HUES48 (cell line): Measurements from ENCODE around the gene RBMS3.

Experiments
- H3K27ac ChIP-seq: one replicate; pipeline ENCODE4 v1.7.0; 2013; ENCODE audit warnings: low read depth, low read length, inconsistent platforms
- H3K27me3 ChIP-seq: 2 replicates; pipeline ENCODE4 v1.6.1; 2013; ENCODE audit warnings: mild to moderate bottlenecking, low read length; ENCODE audit not compliant: control insufficient read depth, insufficient read depth
- H3K36me3 ChIP-seq: 2 replicates; pipeline ENCODE4 v1.6.1; 2013; ENCODE audit warnings: low read length; ENCODE audit not compliant: control insufficient read depth, insufficient read depth
- H3K4me1 ChIP-seq: 2 replicates; pipeline ENCODE4 v1.6.1; 2013; ENCODE audit warnings: mild to moderate bottlenecking, low read length; ENCODE audit not compliant: control insufficient read depth, insufficient read depth
- H3K4me3 ChIP-seq: 2 replicates; pipeline ENCODE4 v1.5.1; 2013; ENCODE audit warnings: mild to moderate bottlenecking, low read depth, low read length
- H3K9ac ChIP-seq: 2 replicates; pipeline ENCODE4 v1.6.1; 2013; ENCODE audit warnings: mild to moderate bottlenecking, low read depth, low read length, moderate library complexity
- H3K9me3 ChIP-seq: 2 replicates; pipeline ENCODE4 v1.6.1; 2013; ENCODE audit warnings: low read length; ENCODE audit not compliant: control insufficient read depth, insufficient read depth

The RBMS3 gene

DNA sequence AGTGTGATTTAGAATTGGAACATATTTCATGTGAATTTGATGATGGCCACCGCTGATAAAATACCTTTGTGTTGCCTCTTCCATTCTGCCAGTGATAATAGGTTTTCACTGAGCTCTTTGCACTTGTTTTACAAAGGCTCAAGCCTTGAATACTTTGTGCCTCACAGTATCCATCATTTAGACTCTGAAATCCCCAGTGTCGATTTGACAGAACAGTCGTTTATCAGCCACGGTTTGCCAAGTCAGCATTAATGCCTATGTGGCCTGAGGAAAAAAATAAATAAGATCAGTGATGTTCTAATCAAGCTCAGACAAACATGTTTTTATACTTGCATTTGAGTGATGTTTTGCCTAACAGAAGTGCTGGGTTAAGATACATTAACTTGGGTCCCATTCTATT lies 399.1 kb downstream of the RBMS3 start:
- Histone ChIP-seq H3K36me3 (no peaks in the 10 kb centered on the region), H3K9ac (no peak overlapping the region), H3K9me3 (no peaks in the 10 kb centered on the region), H3K4me3 (no peak overlapping the region), H3K27ac (no peak overlapping the region), H3K4me1 (no peaks in the 10 kb centered on the region), H3K27me3 (no peaks in the 10 kb centered on the region)

DNA sequence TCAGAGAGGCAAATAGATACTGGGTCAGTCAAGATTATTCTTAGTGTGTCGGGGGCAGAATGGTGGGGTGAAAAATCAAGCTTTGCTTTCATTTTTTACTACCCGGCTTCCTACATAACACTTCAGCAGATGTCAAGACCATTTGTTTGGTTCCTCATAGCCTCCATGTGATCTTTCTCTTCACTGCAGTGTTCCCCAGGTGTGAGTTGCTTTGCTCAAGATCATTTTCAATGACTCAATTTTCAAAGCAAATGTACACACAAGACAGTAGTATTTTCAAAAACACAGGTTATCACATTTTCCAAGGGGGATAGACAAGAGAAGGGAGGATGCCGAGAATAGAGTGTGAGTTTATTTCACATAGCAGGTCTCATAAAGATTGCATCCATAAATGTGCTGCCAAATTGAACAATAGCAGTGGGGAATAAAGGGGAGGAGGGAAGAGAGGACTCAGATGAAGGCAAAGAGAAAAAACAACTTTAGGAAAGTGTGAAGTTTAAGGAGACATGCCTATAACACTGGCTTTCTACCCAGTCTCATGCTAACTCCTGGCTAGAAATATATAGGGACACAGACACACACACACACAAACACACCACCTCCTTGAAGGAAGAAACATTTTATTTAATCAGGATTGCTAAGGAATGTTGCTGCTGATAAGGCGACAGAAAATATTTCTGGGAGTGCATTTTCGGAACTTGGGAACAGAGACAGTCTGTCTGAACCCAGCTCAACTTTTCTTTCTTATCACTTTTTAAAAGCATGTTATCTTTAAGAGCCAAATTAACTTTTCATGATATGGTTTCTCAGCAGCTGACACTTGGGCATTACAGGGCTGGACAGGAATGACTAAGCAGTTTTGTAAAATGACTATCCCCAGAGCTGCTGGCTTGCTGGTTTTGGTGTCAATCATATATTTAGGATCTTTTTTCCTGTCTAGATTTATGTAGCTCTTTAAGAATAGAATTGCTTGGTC lies 402.4 kb downstream of the RBMS3 start:
- Histone ChIP-seq H3K4me3 (no peak overlapping the region), H3K36me3 (no peaks in the 10 kb centered on the region), H3K9ac (no peak overlapping the region), H3K27ac (peak overlapping the region; percentile 48), H3K27me3 (no peaks in the 10 kb centered on the region), H3K4me1 (no peaks in the 10 kb centered on the region), H3K9me3 (no peaks in the 10 kb centered on the region)

DNA sequence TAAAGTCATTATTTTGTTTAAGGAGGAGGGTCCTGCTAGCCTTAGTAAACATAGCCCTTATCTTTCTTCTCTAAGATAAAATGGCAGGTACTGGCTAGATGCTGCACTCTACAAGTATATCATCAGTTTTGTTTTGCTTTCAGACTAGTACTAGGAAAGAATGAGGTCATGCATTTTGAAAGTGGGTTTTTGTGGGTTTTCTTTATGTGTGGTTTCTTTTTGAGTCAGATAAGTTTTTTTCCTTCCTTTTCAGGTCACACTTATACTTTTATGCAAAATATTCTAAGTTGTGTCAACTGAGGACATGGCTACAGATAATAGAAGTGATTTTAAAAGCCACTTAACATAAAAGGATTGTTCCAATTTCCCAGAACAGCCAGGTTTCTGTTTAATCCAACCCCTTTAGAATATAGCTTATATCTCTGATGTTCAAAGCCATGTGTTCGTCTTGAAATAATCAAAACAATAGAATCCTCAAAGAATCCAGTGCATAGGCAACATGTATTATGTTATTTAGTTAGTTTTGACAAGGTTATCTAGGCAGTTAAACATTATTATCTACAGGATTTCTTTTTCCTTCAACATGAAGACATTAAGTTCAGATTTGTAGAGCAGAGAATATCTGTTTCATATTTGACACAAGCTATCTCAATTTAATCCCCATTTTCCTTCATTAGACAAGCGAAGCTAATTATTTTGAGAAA lies 406.2 kb downstream of the RBMS3 start:
- no peaks in the 10 kb centered on the region for H3K4me1 ChIP-seq
- no peaks in the 10 kb centered on the region for H3K27me3 ChIP-seq
- H3K9me3 ChIP-seq, result no peaks in the 10 kb centered on the region
- no peak overlapping the region for H3K9ac ChIP-seq
- no peaks in the 10 kb centered on the region for H3K36me3 ChIP-seq
- no peak overlapping the region for H3K4me3 ChIP-seq
- peak overlapping the region; percentile 39 for H3K27ac ChIP-seq

DNA sequence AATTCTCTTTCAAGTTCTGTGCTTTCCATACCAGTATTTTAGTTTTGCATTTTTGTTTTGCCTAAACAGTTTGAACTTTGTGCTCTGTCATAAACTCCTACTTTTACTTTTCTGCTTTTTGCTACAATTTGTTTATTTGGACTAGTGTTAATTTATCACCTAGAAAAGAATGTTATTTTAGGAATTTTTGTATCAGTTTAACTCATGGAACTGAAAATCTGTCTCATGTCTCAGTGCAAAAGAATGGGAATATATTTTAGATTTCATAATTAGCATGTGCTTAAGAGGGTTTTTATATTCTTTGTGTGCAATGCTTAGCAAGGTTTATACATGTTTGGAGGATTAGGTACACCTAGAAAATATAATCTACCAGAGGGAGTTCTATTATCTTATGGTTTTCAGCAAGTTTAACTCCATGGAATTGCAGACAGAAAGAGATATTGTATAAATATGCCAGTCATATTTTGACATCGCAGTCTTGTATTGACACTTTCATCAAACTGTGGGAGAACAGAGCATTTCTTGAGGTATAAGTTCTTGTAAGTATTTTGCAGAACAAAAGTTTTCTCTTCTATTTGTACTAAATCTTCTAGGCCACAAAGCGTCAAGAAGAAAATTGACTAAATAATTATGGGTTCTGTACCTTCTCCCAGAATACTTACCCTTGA lies 409.9 kb downstream of the RBMS3 start:
- Histone ChIP-seq H3K36me3 (no peaks in the 10 kb centered on the region), H3K27me3 (no peaks in the 10 kb centered on the region), H3K9me3 (no peaks in the 10 kb centered on the region), H3K4me3 (no peak overlapping the region), H3K27ac (no peak overlapping the region), H3K9ac (no peak overlapping the region), H3K4me1 (peaks cover 34% of the 10 kb centered on the region)

DNA sequence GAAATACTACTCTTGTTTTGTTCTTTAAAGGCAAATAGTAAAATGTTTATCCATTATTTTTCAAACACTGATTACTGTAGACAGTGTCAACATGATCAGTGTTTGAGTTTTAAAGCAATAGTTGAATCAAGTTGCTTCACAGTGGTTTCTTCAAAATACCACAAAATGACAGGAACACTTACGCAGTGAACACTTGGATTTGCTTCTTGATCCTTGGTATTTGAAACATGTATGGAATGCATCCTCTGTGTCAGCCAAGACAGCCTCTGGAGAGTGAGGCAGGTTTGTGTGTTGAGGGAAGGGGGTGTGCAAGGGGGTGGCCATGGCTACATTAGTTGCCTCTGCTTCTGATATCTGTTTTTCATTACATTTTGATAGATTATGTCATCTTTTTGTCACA lies 413.0 kb downstream of the RBMS3 start:
- Histone ChIP-seq H3K27me3 (no peaks in the 10 kb centered on the region), H3K27ac (peak overlapping the region; percentile 67), H3K4me1 (peaks cover 43% of the 10 kb centered on the region), H3K9me3 (no peaks in the 10 kb centered on the region), H3K9ac (peak overlapping the region; percentile 1; the same call in 1 of the 2 replicates), H3K4me3 (peak overlapping the region; percentile 1; the same call in 1 of the 2 replicates), H3K36me3 (no peaks in the 10 kb centered on the region)

DNA sequence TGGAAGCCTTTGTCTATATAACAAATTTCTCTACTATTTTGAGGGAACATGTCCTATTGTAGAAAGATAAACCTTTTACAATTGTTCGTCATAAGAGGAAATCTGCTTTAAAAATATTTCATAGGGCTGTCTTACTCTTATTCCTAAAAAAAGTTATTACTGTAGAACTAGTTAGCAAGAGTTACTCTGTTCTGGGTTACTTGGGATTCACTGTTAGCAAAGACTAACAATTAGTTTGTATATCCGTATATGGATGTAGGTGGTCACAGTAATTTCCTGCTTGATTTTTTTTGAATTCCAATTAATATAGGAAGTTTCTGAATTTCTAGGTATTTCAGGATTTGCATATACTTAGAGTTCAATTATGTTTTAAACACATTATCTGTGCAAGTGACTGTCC lies 413.5 kb downstream of the RBMS3 start:
- peak overlapping the region; percentile 1; the same call in 1 of the 2 replicates for H3K4me3 ChIP-seq
- H3K9ac ChIP-seq, result peak overlapping the region; percentile 1; the same call in 1 of the 2 replicates
- peak overlapping the region; percentile 67 for H3K27ac ChIP-seq
- H3K36me3 ChIP-seq, result no peaks in the 10 kb centered on the region
- H3K27me3 ChIP-seq, result no peaks in the 10 kb centered on the region
- peaks cover 43% of the 10 kb centered on the region for H3K4me1 ChIP-seq
- no peaks in the 10 kb centered on the region for H3K9me3 ChIP-seq

DNA sequence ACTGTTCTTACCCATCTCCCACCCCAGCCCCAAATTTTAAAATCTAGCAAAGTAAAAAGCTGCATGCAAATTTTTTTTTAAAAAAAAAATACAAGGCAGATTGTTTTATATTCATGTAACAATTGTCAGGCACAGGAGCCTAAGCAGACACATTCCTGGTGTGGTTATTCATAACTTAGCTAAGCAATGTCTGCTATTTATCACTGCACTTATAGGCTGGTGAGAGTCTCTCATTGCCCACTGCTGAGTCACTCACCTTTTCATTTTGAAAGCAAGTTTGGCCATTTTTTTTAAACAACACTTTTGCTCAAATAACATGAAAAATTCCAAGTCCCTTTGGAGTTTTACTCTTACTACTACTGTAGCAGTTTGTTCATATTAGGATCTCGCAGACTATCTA lies 413.9 kb downstream of the RBMS3 start:
- peak overlapping the region; percentile 67 for H3K27ac ChIP-seq
- no peaks in the 10 kb centered on the region for H3K36me3 ChIP-seq
- H3K27me3 ChIP-seq, result no peaks in the 10 kb centered on the region
- no peaks in the 10 kb centered on the region for H3K9me3 ChIP-seq
- H3K9ac ChIP-seq, result no peak overlapping the region; the same call in 1 of the 2 replicates
- no peak overlapping the region for H3K4me3 ChIP-seq
- peaks cover 43% of the 10 kb centered on the region for H3K4me1 ChIP-seq

DNA sequence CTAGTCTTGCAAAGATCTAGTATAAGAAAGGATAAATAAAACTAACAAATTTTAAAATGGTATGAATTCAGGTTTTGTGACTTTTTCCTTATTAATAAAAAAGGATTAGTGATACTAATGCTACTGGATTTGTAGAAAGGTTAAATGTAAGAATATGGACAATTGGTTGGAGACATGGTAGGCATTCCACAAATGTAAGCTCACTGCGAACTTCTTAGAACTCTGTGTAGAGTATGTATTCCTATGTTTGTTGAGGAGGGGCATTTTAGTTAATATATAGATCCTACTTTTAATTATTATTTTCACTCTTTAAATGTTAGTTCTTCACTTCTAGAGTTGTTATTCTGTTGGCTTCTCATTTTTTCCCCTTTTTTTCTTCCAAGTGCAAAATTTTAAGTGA lies 414.3 kb downstream of the RBMS3 start:
- no peaks in the 10 kb centered on the region for H3K9me3 ChIP-seq
- H3K4me1 ChIP-seq, result peaks cover 43% of the 10 kb centered on the region
- no peaks in the 10 kb centered on the region for H3K36me3 ChIP-seq
- peak overlapping the region; percentile 67 for H3K27ac ChIP-seq
- H3K4me3 ChIP-seq, result no peak overlapping the region
- no peak overlapping the region for H3K9ac ChIP-seq
- H3K27me3 ChIP-seq, result no peaks in the 10 kb centered on the region

DNA sequence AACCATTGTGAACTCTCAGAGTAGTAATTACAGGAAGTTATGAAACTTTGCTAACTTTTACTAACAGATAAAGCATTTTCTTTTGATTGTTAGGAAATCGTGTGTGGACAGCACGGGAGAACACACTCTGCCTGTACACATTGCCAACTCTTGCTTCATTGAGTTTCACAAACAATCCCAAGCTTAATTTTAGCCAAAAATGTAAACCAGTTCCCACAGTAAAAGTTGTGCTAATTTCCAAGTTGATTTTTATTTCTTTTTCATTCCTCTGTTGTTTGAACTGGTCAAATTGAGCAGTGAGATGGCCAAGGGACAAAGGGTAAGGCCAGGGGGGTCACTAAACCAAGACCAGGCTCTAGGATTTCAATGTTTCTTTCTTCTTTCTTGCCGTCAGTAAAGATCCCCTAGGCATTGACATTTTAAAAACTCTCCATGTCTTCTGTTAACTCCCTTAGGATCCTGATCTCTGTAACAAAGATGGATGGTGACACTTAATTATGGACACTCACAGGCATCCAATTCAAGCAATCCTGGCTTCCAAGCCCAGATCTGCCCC lies 414.9 kb downstream of the RBMS3 start:
- Histone ChIP-seq H3K9me3 (no peaks in the 10 kb centered on the region), H3K27ac (peak overlapping the region; percentile 67), H3K4me1 (peaks cover 43% of the 10 kb centered on the region), H3K36me3 (no peaks in the 10 kb centered on the region), H3K9ac (no peak overlapping the region), H3K4me3 (no peak overlapping the region), H3K27me3 (no peaks in the 10 kb centered on the region)

DNA sequence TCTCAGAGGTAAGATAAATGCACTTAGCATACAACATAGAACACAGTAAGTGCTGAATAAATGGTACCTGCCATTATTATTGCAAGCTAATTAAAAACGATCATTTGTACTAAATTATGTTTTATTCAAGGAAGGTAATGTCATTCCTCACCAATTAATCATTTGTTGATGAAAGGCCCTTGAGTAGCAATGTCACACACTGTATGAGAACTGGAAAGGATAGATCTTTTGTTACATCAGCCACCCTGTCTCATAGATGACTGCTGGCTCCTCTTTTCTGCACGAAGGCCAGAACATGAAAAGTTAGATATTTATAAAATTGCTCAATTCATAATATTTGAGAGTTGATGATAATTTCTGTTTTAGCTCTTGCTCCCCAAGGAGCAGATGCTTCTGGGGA lies 415.4 kb downstream of the RBMS3 start:
- Histone ChIP-seq H3K27ac (no peak overlapping the region), H3K9me3 (peaks cover 2% of the 10 kb centered on the region; the same call in 1 of the 2 replicates), H3K36me3 (no peaks in the 10 kb centered on the region), H3K4me3 (no peak overlapping the region), H3K4me1 (peaks cover 43% of the 10 kb centered on the region), H3K9ac (no peak overlapping the region), H3K27me3 (no peaks in the 10 kb centered on the region)
